IMR-90 (cell line): Measurements from ENCODE around the gene DNAJC12.

Experiments used
- BHLHE40 ChIP-seq: fragments of 150-350 bp; IDR thresholded peaks from 2 replicates; pipeline ENCODE4 v1.6.1; 2016; ENCODE audit warnings: mild to moderate bottlenecking, low read depth, low read length
- CTCF ChIP-seq: conservative IDR thresholded peaks from 2 replicates; pipeline ENCODE4 v1.5.1; 2012; ENCODE audit warnings: mild to moderate bottlenecking, low read depth, low read length, improper control_type of control experiment
- ELK1 ChIP-seq: fragments of 150-350 bp; IDR thresholded peaks from 2 replicates; pipeline ENCODE4 v1.6.1; 2016; ENCODE audit warnings: low read depth, mild to moderate bottlenecking, low read length, moderate library complexity, borderline replicate concordance
- FOS ChIP-seq: fragments of 150-350 bp; IDR thresholded peaks from 2 replicates; pipeline ENCODE4 v1.6.1; 2016; ENCODE audit warnings: low read depth, low read length
- POLR2A ChIP-seq: IDR thresholded peaks from 2 replicates; pipeline ENCODE4 v1.6.1; 2012; ENCODE audit warnings: mild to moderate bottlenecking, low read depth, low read length
- RAD21 ChIP-seq: IDR thresholded peaks from 2 replicates; pipeline ENCODE4 v1.6.1; 2012; ENCODE audit warnings: low read length, improper control_type of control experiment

GRCh38 chr10:67843284-67843683 is 5.3 kb upstream of the DNAJC12 start:
- TF ChIP-seq ELK1 (no peak), RAD21 (no peak), CTCF (no peak), POLR2A (no peak), FOS (no peak), BHLHE40 (no peak)
